HG03066 (cell line): Measurements from ENCODE around the gene STAT3.
"Not testable (repeated sequence)": the region's sequence is repeated elsewhere in the genome, so short reads cannot be mapped to it uniquely, and the experiment has no call there.

ENCODE experiments used
- ATAC-seq: cut with Tn5 transposase; IDR thresholded peaks from one replicate; pipeline ENCODE4 v1.9.1; 2021; ENCODE audit warnings: low read depth; ENCODE audit not compliant: unreplicated experiment

The STAT3 gene

DNA sequence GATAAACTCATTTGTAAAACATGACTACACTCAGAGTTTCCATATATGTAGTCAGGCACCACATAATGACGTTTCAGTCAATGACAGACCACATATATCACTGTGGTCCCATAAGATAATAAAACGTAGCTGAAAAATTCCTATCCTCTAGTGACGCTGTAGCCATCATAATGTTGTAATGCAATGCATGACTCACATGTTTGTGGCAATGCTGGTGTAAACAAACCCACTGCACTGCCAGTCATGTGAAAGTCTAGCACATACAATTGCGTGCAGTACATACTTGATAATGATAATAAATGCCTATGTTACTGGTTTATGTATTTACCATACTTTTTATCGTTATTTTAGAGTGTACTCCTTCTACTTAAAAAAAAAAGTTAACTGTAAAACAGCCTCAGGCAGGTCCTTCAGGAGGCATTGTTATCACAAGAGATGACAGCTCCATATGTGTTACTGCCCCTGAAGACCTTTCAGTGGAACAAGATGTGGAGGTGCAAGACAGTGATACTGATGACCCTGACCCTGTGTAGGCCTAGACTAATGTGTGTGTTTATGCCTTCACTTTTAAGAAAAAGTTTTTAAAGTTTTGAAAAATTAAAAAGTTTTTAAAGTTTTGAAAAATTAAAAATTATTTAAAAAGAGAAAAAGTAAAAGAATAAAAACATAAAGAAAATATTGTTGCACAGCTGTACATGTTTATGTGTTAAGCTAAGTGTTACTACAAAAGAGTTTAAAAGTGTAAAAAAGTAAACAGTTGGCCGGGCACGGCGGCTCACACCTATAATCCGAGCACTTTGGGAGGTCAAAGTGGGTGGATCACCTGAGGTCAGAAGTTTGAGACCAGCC is 121.1 kb downstream of the STAT3 start:
- no peak for ATAC-seq

DNA sequence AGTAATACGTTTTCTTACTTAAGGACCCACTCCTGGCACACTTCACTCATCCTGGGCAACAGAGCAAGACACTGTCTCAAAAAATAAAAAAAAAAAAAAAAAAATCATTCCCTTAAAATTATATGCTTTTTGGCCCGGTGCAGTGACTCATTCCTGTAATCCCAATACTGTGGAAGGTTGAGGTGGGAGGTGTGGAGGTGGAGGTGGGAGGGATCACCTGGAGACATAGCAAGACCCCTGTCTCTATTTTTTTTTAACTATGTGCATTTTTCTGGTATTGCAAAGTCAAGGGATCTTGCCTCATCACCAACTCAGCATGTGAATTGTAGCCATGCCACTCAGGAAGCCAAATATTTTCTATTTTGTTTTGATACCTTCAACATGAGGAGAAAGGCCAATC is 121.8 kb downstream of the STAT3 start:
- ATAC-seq, result no peak

DNA sequence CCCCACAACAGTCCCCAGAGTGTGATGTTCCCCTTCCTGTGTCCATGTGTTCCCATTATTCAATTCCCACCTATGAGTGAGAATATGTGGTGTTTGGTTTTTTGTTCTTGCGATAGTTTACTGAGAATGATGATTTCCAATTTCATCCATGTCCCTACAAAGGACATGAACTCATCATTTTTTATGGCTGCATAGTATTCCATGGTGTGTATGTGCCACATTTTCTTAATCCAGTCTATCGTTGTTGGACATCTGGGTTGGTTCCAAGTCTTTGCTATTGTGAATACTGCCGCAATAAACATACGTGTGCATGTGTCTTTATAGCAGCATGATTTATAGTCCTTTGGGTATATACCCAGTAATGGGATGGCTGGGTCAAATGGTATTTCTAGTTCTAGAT is 123.9 kb downstream of the STAT3 start:
- not testable (repeated sequence) for ATAC-seq
